ENCODE measurements around the gene TMEM240.

TMEM240 gene

GRCh38 chr1:1542766-1543705 is 2.6 kb upstream of the TMEM240 start:
- H3K27ac Mint-ChIP-seq (ENCODE audit: low read depth), result no peak overlapping the region
- no peaks in the 10 kb centered on the region for H3K4me1 Mint-ChIP-seq
- ATAC-seq (replicated peaks; ENCODE audit: extremely low read depth, poor library complexity, severe bottlenecking) (no peak), DNase-seq (ENCODE audit: low spot score in 2 of 2) (no peak)
- H3K9me3 Mint-ChIP-seq, result no peaks in the 10 kb centered on the region
- H3K27me3 Mint-ChIP-seq, result no peaks in the 10 kb centered on the region
- peak overlapping the region; percentile 37 for H3K4me3 Mint-ChIP-seq
- H3K36me3 Mint-ChIP-seq (ENCODE audit: insufficient read depth), result peaks cover 5% of the 10 kb centered on the region

GRCh38 chr1:1541956-1542765 is 1.7 kb upstream of the TMEM240 start:
- DNase-seq (ENCODE audit: low spot score in 2 of 2) (no peak), ATAC-seq (replicated peaks; ENCODE audit: extremely low read depth, poor library complexity, severe bottlenecking) (no peak)
- H3K4me1 Mint-ChIP-seq, result no peaks in the 10 kb centered on the region
- no peaks in the 10 kb centered on the region for H3K27me3 Mint-ChIP-seq
- peak overlapping the region; percentile 37 for H3K4me3 Mint-ChIP-seq
- H3K9me3 Mint-ChIP-seq, result no peaks in the 10 kb centered on the region
- H3K36me3 Mint-ChIP-seq (ENCODE audit: insufficient read depth), result peaks cover 5% of the 10 kb centered on the region
- no peak overlapping the region for H3K27ac Mint-ChIP-seq (ENCODE audit: low read depth)

- ATAC-seq (replicated peaks; ENCODE audit: extremely low read depth, poor library complexity, severe bottlenecking) (no peak), DNase-seq (ENCODE audit: low spot score in 2 of 2) (no peak)
- Mint-ChIP-seq H3K36me3 (ENCODE audit: insufficient read depth) (peaks cover 5% of the 10 kb centered on the region), H3K9me3 (no peaks in the 10 kb centered on the region), H3K4me3 (peak overlapping the region; percentile 46), H3K27ac (ENCODE audit: low read depth) (no peak overlapping the region), H3K27me3 (no peaks in the 10 kb centered on the region), H3K4me1 (no peaks in the 10 kb centered on the region)
Measured at GRCh38 chr1:1540818-1541628, 599 bp upstream of the TMEM240 start.

- Mint-ChIP-seq H3K36me3 (ENCODE audit: insufficient read depth) (peaks cover 5% of the 10 kb centered on the region), H3K27me3 (no peaks in the 10 kb centered on the region), H3K27ac (ENCODE audit: low read depth) (no peak overlapping the region), H3K4me3 (peak overlapping the region; percentile 61), H3K4me1 (no peaks in the 10 kb centered on the region), H3K9me3 (no peaks in the 10 kb centered on the region)
- no peak for ATAC-seq (replicated peaks; ENCODE audit: extremely low read depth, poor library complexity, severe bottlenecking)
- no peak for DNase-seq (ENCODE audit: low spot score in 2 of 2)
Measured at GRCh38 chr1:1539310-1540089, 924 bp downstream of the TMEM240 start.

- no peaks in the 10 kb centered on the region for H3K4me1 Mint-ChIP-seq
- H3K27ac Mint-ChIP-seq (ENCODE audit: low read depth), result no peak overlapping the region
- ATAC-seq (replicated peaks; ENCODE audit: extremely low read depth, poor library complexity, severe bottlenecking) (no peak), DNase-seq (ENCODE audit: low spot score in 2 of 2) (no peak)
- H3K9me3 Mint-ChIP-seq, result no peaks in the 10 kb centered on the region
- peaks cover 2% of the 10 kb centered on the region for H3K36me3 Mint-ChIP-seq (ENCODE audit: insufficient read depth)
- no peaks in the 10 kb centered on the region for H3K27me3 Mint-ChIP-seq
- H3K4me3 Mint-ChIP-seq, result peak overlapping the region; percentile 61
Measured at GRCh38 chr1:1538989-1539309, 1.5 kb downstream of the TMEM240 start.

- ATAC-seq (replicated peaks; ENCODE audit: extremely low read depth, poor library complexity, severe bottlenecking) (no peak), DNase-seq (ENCODE audit: low spot score in 2 of 2) (no peak)
- Mint-ChIP-seq H3K27me3 (no peaks in the 10 kb centered on the region), H3K27ac (ENCODE audit: low read depth) (no peak overlapping the region), H3K4me3 (peak overlapping the region; percentile 61), H3K9me3 (no peaks in the 10 kb centered on the region), H3K4me1 (no peaks in the 10 kb centered on the region), H3K36me3 (ENCODE audit: insufficient read depth) (peaks cover 2% of the 10 kb centered on the region)
Measured at GRCh38 chr1:1538334-1538733, 2.1 kb downstream of the TMEM240 start.

GRCh38 chr1:1537626-1538250 is 2.7 kb downstream of the TMEM240 start:
- Mint-ChIP-seq H3K9me3 (no peaks in the 10 kb centered on the region), H3K4me3 (no peak overlapping the region)

GRCh38 chr1:1536938-1537546 is 3.4 kb downstream of the TMEM240 start:
- H3K27ac Mint-ChIP-seq (ENCODE audit: low read depth), result no peak overlapping the region
- DNase-seq (ENCODE audit: low spot score in 2 of 2), result no peak
- no peak for ATAC-seq (replicated peaks; ENCODE audit: extremely low read depth, poor library complexity, severe bottlenecking)
- H3K4me1 Mint-ChIP-seq, result no peaks in the 10 kb centered on the region
- H3K4me3 Mint-ChIP-seq, result no peak overlapping the region
- H3K27me3 Mint-ChIP-seq, result no peaks in the 10 kb centered on the region
- H3K36me3 Mint-ChIP-seq (ENCODE audit: insufficient read depth), result peaks cover 2% of the 10 kb centered on the region
- H3K9me3 Mint-ChIP-seq, result peaks cover 2% of the 10 kb centered on the region

More at GRCh38 chr1:1537626-1538250, 2.7 kb downstream of the TMEM240 start:
- no peaks in the 10 kb centered on the region for H3K27me3 Mint-ChIP-seq
- H3K27ac Mint-ChIP-seq (ENCODE audit: low read depth), result no peak overlapping the region
- ATAC-seq (replicated peaks; ENCODE audit: extremely low read depth, poor library complexity, severe bottlenecking), result no peak
- no peaks in the 10 kb centered on the region for H3K36me3 Mint-ChIP-seq (ENCODE audit: insufficient read depth)
- H3K4me1 Mint-ChIP-seq, result no peaks in the 10 kb centered on the region
- no peak for DNase-seq (ENCODE audit: low spot score in 2 of 2)

- ATAC-seq (replicated peaks; ENCODE audit: extremely low read depth, poor library complexity, severe bottlenecking) (no peak), DNase-seq (ENCODE audit: low spot score in 2 of 2) (no peak)
- Mint-ChIP-seq H3K27me3 (no peaks in the 10 kb centered on the region), H3K27ac (ENCODE audit: low read depth) (no peak overlapping the region), H3K4me3 (no peak overlapping the region), H3K4me1 (no peaks in the 10 kb centered on the region), H3K36me3 (ENCODE audit: insufficient read depth) (peaks cover 2% of the 10 kb centered on the region), H3K9me3 (peaks cover 5% of the 10 kb centered on the region)
Measured at GRCh38 chr1:1536019-1536937, 4.1 kb downstream of the TMEM240 start.

- no peak for ATAC-seq (replicated peaks; ENCODE audit: extremely low read depth, poor library complexity, severe bottlenecking)
- Mint-ChIP-seq H3K27me3 (no peaks in the 10 kb centered on the region), H3K4me1 (no peaks in the 10 kb centered on the region), H3K4me3 (no peak overlapping the region), H3K36me3 (ENCODE audit: insufficient read depth) (peaks cover 2% of the 10 kb centered on the region), H3K9me3 (peaks cover 5% of the 10 kb centered on the region), H3K27ac (ENCODE audit: low read depth) (no peak overlapping the region)
- no peak for DNase-seq (ENCODE audit: low spot score in 2 of 2)
Measured at GRCh38 chr1:1535201-1536018, 5.0 kb downstream of the TMEM240 start.

All from central memory CD8-positive, alpha-beta T cell (primary cell).